Keratinocyte (primary cell): ENCODE results near the gene HS1BP3. TPM values are rescaled to one million over a fixed set of nuclear protein-coding genes. Genes with fewer than 3 reads are reported as not detected.
A peak's percentile ranks its signal among the peaks of the same experiment; 100 is the strongest.

Experiments used
- DNase-seq: peaks from one replicate; pipeline ENCODE4 v3.0.0-alpha.2; 2011; ENCODE audit warnings: low read depth, missing footprints, low spot score
- FAIRE-seq: peaks from 2 replicates; lab custom pipeline; 2011; peaks lifted over from hg19 to GRCh38; lab: Jason Lieb, UNC
- H2AFZ ChIP-seq: 2 replicates; pipeline ENCODE4 v1.6.0; 2012; ENCODE audit warnings: low read length, control low read depth, inconsistent platforms; ENCODE audit not compliant: control insufficient read depth
- H3K27ac ChIP-seq: 2 replicates; pipeline ENCODE4 v1.5.1; 2011; ENCODE audit warnings: low read length; ENCODE audit not compliant: control insufficient read depth, insufficient read depth
- H3K27me3 ChIP-seq: 3 replicates; pipeline ENCODE4 v1.6.0; 2011; ENCODE audit warnings: low read length; ENCODE audit not compliant: control insufficient read depth, insufficient read depth; ENCODE audit errors: extremely low read depth
- H3K36me3 ChIP-seq, 2 experiments: 2 replicates in 1 of 2; 3 replicates in 1 of 2; pipeline ENCODE4 v1.5.1; 2011; ENCODE audit warnings: low read length in 2 of 2, mild to moderate bottlenecking in 1 of 2; ENCODE audit not compliant: control insufficient read depth in 2 of 2, insufficient read depth in 2 of 2; ENCODE audit errors: extremely low read depth in 1 of 2
- H3K4me1 ChIP-seq: 3 replicates; pipeline ENCODE4 v1.5.1; 2011; ENCODE audit warnings: low read length; ENCODE audit not compliant: control insufficient read depth, insufficient read depth; ENCODE audit errors: extremely low read depth
- H3K4me2 ChIP-seq: 3 replicates; pipeline ENCODE4 v1.6.0; 2011; ENCODE audit warnings: low read depth, low read length; ENCODE audit not compliant: control insufficient read depth, insufficient read depth; ENCODE audit errors: extremely low read depth
- H3K4me3 ChIP-seq, 3 experiments: fragments of 200-600 bp in 1 of 3; sonication (generic) in 1 of 3; 2 replicates in 2 of 3; 3 replicates in 1 of 3; pipeline ENCODE4 v1.5.1; 2011 to 2016; ENCODE audit warnings: low read length in 3 of 3, mild to moderate bottlenecking in 3 of 3, control low read depth in 2 of 3, inconsistent platforms in 1 of 3, low read depth in 1 of 3, mixed read lengths in 1 of 3, mixed run types in 1 of 3, moderate library complexity in 1 of 3; ENCODE audit not compliant: control insufficient read depth in 2 of 3, insufficient read depth in 2 of 3; ENCODE audit errors: extremely low read depth in 1 of 3
- H3K79me2 ChIP-seq: 2 replicates; pipeline ENCODE4 v1.6.0; 2012; ENCODE audit warnings: low read length; ENCODE audit not compliant: control insufficient read depth, insufficient read depth
- H3K9ac ChIP-seq: 3 replicates; pipeline ENCODE4 v1.6.0; 2011; ENCODE audit warnings: low read length; ENCODE audit not compliant: control insufficient read depth, insufficient read depth; ENCODE audit errors: extremely low read depth
- H3K9me1 ChIP-seq: 3 replicates; pipeline ENCODE4 v1.6.0; 2011; ENCODE audit warnings: low read length; ENCODE audit not compliant: control insufficient read depth, insufficient read depth; ENCODE audit errors: extremely low read depth
- H3K9me3 ChIP-seq: 2 replicates; pipeline ENCODE4 v1.5.1; 2012; ENCODE audit warnings: low read depth, low read length; ENCODE audit not compliant: control insufficient read depth
- H4K20me1 ChIP-seq: 3 replicates; pipeline ENCODE4 v1.6.0; 2011; ENCODE audit warnings: low read length; ENCODE audit not compliant: control insufficient read depth, insufficient read depth; ENCODE audit errors: extremely low read depth
- EZH2 ChIP-seq: IDR thresholded peaks from one replicate; pipeline ENCODE4 v1.6.1; 2012; ENCODE audit warnings: inconsistent platforms, mild to moderate bottlenecking, low read length, moderate library complexity
- dilution Hi-C: fragments of 300-500 bp; cut with MboI; formaldehyde crosslinking; loops from one replicate; pipeline ENCODE4 v1.7.0; 2020; ENCODE audit warnings: low sequenced_read_pairs; ENCODE audit not compliant: extremely low pct_ligation_motif_present
- polyA plus RNA-seq, 5 experiments: library from polyadenylated mRNA; depleted of rRNA in 3 of 5; stranded (reverse) in 3 of 5; stranded (forward) in 1 of 5; unstranded in 1 of 5; fragments of >200 nt; gene quantifications; 1 replicate in 1 of 5; 2 replicates in 3 of 5; 3 replicates in 1 of 5; pipeline versions ENCODE4 v1.2.1 to v1.2.3, GENCODE V29; 2011 to 2012; ENCODE audit warnings: missing spikeins in 2 of 5, low read depth in 1 of 5, low replicate concordance in 1 of 5
- TF ChIP-seq, protein P1 (sequence below), 3 experiments: IDR thresholded peaks in 1 of 3; conservative IDR thresholded peaks in 1 of 3; optimal IDR thresholded peaks in 1 of 3; 2 replicates in 2 of 3; 3 replicates in 1 of 3; pipeline versions ENCODE3 to v1.5.1; 2011; ENCODE audit warnings: low read length in 3 of 3, mild to moderate bottlenecking in 3 of 3, moderate library complexity in 2 of 3, control low read depth in 1 of 3, inconsistent platforms in 1 of 3; ENCODE audit not compliant: insufficient read depth in 2 of 3; ENCODE audit errors: extremely low read depth in 1 of 3

Gene HS1BP3
- polyA plus RNA-seq, 1 donor (not counting 4 experiments of a cell fraction or from before 2014, with no cell fraction given), result 18.5 TPM

DNA sequence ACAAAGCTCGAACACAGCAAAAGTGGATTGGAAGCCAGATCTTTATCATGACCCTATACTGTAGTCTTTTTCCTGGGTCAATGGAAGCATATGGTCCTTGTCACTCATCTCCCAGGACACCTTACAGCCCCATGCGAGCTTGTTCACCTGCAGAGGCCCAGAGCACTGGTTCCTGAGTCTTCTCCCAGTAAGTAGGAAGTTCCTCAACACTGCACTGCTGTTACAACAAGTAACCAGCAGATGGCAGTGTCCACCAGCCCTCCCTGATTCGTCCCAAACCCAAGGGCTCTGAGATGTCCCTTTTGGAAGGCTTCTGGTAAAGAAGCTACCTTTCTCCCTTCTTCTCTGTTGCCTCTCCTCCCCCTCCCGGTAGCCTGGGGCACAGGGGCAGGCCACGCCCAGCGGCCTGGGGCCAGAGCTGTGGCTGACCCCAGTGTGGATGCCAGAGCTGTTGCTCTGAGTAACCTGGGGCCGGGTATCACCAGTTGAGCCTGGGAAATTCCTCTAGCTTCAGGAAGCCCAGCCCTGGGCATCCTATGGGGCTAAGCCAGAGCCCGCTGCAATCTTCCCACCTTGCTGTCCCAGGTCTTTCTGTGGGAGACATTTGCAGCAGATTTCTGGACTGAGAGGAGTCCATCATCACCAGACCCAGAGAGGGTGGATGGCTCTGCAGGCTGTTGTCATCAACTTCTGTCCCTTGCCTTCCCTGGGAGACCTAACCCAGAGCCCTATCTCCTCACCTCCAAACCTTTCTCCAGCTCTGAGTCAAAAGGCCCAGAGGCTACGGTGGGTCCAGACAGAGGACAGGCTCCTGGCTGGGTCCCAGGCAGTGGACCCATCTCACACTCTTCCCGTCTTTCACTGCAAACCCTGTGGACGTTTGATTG, 10.8 kb upstream of the HS1BP3 start:
- H3K9me3 ChIP-seq, result no peaks in the 10 kb centered on the region
- TF ChIP-seq EZH2, result no peak
- TF ChIP-seq, protein P1, sequence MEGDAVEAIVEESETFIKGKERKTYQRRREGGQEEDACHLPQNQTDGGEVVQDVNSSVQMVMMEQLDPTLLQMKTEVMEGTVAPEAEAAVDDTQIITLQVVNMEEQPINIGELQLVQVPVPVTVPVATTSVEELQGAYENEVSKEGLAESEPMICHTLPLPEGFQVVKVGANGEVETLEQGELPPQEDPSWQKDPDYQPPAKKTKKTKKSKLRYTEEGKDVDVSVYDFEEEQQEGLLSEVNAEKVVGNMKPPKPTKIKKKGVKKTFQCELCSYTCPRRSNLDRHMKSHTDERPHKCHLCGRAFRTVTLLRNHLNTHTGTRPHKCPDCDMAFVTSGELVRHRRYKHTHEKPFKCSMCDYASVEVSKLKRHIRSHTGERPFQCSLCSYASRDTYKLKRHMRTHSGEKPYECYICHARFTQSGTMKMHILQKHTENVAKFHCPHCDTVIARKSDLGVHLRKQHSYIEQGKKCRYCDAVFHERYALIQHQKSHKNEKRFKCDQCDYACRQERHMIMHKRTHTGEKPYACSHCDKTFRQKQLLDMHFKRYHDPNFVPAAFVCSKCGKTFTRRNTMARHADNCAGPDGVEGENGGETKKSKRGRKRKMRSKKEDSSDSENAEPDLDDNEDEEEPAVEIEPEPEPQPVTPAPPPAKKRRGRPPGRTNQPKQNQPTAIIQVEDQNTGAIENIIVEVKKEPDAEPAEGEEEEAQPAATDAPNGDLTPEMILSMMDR (optimal IDR thresholded peaks at IDR 0.05 in 1 of 3, IDR thresholded peaks at IDR 0.05 in 1 of 3, conservative IDR thresholded peaks at IDR 0.05 in 1 of 3; ENCODE audit: extremely low read depth in 1 of 3, insufficient read depth in 2 of 3, low read length in 3 of 3), result peak; percentile 95 to 99 (median 96)
- H3K36me3 ChIP-seq, result no peaks in the 10 kb centered on the region
- FAIRE-seq (peak; percentile 89), DNase-seq (no peak)
- no peak overlapping the region for H3K9ac ChIP-seq
- no peaks in the 10 kb centered on the region for H3K79me2 ChIP-seq
- dilution Hi-C loops, result no loop called here
- H3K9me1 ChIP-seq, result no peaks in the 10 kb centered on the region
- no peak overlapping the region for H3K27ac ChIP-seq
- H3K27me3 ChIP-seq, result peaks cover 52% of the 10 kb centered on the region
- H3K4me3 ChIP-seq, result no peak overlapping the region
- H4K20me1 ChIP-seq, result no peaks in the 10 kb centered on the region
- peak overlapping the region; percentile 43 for H2AFZ ChIP-seq
- peak overlapping the region; percentile 66 for H3K4me2 ChIP-seq
- H3K4me1 ChIP-seq, result peaks cover 13% of the 10 kb centered on the region

DNA sequence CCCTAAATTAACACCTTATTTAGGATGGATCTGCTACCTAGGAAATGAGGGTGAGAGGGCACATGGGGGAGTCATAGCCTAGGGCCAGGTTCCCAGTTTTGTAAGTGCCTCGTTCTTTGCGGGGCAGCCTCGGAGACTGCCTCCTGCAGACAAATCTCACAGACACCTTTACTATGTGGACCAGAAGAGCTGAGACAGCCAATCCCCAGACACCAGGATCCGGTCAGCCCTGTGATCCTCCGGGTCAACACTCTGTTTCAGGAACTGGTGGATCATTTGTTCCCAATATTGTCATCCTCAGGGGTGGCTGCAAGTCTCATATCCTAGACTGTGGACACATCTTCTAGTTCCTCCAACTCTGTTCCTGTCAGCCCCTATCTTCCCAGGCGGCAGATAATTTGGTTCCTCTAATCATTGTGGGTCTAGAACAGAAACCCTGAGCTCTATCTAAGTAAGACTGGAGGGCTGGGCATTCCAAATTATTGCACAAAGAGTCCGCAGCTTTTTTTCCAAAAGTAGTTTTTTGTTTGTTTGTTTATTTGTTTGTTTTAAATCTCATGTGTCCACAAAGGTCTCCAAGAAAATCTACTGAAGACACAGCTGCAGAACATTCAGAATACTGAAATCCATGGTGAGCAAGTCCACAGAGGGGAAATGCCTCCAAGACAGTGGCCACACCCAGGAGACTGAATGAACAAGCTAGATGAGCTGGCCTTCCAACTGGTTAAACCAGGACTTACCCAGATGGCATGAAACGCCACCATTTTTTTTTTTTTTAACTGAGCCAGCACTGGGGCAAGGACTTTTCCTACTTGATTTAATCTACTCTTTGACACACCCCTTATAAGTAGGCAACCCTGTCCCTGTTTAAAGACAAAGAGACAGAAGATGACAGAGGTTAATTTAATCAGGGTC, 9.9 kb upstream of the HS1BP3 start:
- dilution Hi-C loops, result no loop called here
- Histone ChIP-seq H3K27me3 (peaks cover 43% of the 10 kb centered on the region), H2AFZ (peak overlapping the region; percentile 43), H3K4me3 (no peak overlapping the region), H3K9me3 (no peaks in the 10 kb centered on the region), H3K4me1 (peaks cover 9% of the 10 kb centered on the region), H3K36me3 (no peaks in the 10 kb centered on the region), H3K4me2 (peak overlapping the region; percentile 66), H3K79me2 (no peaks in the 10 kb centered on the region), H4K20me1 (no peaks in the 10 kb centered on the region), H3K9ac (no peak overlapping the region), H3K27ac (no peak overlapping the region), H3K9me1 (no peaks in the 10 kb centered on the region)
- TF ChIP-seq, protein P1 (optimal IDR thresholded peaks at IDR 0.05 in 1 of 3, IDR thresholded peaks at IDR 0.05 in 1 of 3, conservative IDR thresholded peaks at IDR 0.05 in 1 of 3; ENCODE audit: extremely low read depth in 1 of 3, insufficient read depth in 2 of 3, low read length in 3 of 3), result no peak
- no peak for TF ChIP-seq EZH2
- FAIRE-seq, result peak; percentile 63
- no peak for DNase-seq
